ENCODE data around the gene CLHC1. TPM values are rescaled to one million over a fixed set of nuclear protein-coding genes. Genes with fewer than 3 reads are reported as not detected.

CLHC1 gene
- total and polyA plus RNA-seq, 2 of the 8 experiments (the other 6 are each of a cell fraction or from before 2014, with no cell fraction given): 2.6 to 10.8 TPM

- TF ChIP-seq, protein P1, sequence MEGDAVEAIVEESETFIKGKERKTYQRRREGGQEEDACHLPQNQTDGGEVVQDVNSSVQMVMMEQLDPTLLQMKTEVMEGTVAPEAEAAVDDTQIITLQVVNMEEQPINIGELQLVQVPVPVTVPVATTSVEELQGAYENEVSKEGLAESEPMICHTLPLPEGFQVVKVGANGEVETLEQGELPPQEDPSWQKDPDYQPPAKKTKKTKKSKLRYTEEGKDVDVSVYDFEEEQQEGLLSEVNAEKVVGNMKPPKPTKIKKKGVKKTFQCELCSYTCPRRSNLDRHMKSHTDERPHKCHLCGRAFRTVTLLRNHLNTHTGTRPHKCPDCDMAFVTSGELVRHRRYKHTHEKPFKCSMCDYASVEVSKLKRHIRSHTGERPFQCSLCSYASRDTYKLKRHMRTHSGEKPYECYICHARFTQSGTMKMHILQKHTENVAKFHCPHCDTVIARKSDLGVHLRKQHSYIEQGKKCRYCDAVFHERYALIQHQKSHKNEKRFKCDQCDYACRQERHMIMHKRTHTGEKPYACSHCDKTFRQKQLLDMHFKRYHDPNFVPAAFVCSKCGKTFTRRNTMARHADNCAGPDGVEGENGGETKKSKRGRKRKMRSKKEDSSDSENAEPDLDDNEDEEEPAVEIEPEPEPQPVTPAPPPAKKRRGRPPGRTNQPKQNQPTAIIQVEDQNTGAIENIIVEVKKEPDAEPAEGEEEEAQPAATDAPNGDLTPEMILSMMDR (IDR thresholded peaks at IDR 0.05; ENCODE audit: control extremely low read depth in 1 of 3, insufficient read depth in 1 of 3, low read depth in 1 of 3, low read length in 3 of 3): no peak
- TF ChIP-seq PHF8 (conservative IDR thresholded peaks at IDR 0.05; ENCODE audit: low read depth, low read length): no peak
- TF ChIP-seq MAX (IDR thresholded peaks at IDR 0.05): no peak
- no peak for TF ChIP-seq CHD1 (IDR thresholded peaks at IDR 0.05; ENCODE audit: low read depth, low read length)
- no peak for TF ChIP-seq CBX8 (IDR thresholded peaks at IDR 0.05; ENCODE audit: borderline replicate concordance, low read depth, low read length)
- no peak for TF ChIP-seq RAD21 (IDR thresholded peaks at IDR 0.05 in 1 of 2, conservative IDR thresholded peaks at IDR 0.05 in 1 of 2; ENCODE audit: low read depth in 2 of 2, low read length in 2 of 2)
- no peak for TF ChIP-seq TCF12 (IDR thresholded peaks at IDR 0.05; ENCODE audit: low read depth, low read length)
Observed at GRCh38 chr2:55146263-55146662, 85.8 kb downstream of the CLHC1 start (continued).
